K562 (cell line): ENCODE measurements around the gene ARHGAP25. TPM values are rescaled to one million over a fixed set of nuclear protein-coding genes. Genes with fewer than 3 reads are reported as not detected.

Experiments used
- ATAC-seq: fragments of 200-7000 bp; cut with Tn5 transposase; 3 replicates; pipeline ENCODE4 v1.9.1; 2020; ENCODE audit warnings: moderate library complexity
- BruUV-seq: library from RNA; stranded (reverse); fragments of 400-500 nt; replicated peaks from 2 replicates; lab custom pipeline; 2021; lab: Mats Ljungman, UMichigan
- CTCF ChIA-PET: fragments of 300-600 bp; formaldehyde crosslinking; extraction: SDS; loops from one replicate; lab custom pipeline; 2021; ENCODE audit warnings: low intra/inter-chr PET ratio; lab: Yijun Ruan, JAX
- POLR2A ChIA-PET: fragments of 300-600, 350-650 bp; sonication (Branson Sonifier 250); formaldehyde crosslinking; extraction: SDS; loops from one replicate; lab custom pipeline; 2021; ENCODE audit warnings: antibody characterized with exemption, inconsistent platforms; lab: Yijun Ruan, JAX
- DNase-seq, 4 experiments: peaks; one replicate each; pipeline versions ENCODE4 v3.0.0 to v3.0.0-alpha.2; 2011 to 2018; ENCODE audit warnings: low spot score in 3 of 4, mixed read lengths in 3 of 4; ENCODE audit errors: extremely low read depth in 1 of 4
- FAIRE-seq: peaks from 2 replicates; lab custom pipeline; 2011; peaks lifted over from hg19 to GRCh38; lab: Jason Lieb, UNC
- H2AFZ ChIP-seq: 2 replicates; pipeline ENCODE4 v1.6.0; 2011; ENCODE audit warnings: low read depth, low read length, control low read depth, inconsistent platforms
- H3K27ac ChIP-seq: fragments of 200-600 bp; 3 replicates; pipeline ENCODE4 v1.8.0; 2011; ENCODE audit warnings: low read depth, mild to moderate bottlenecking, control low read depth, inconsistent platforms, low read length, moderate library complexity, mixed read lengths; ENCODE audit errors: extremely low read depth
- H3K27me3 ChIP-seq, 2 experiments: fragments of 300-600 bp in 1 of 2; 2 replicates in 1 of 2; 3 replicates in 1 of 2; pipeline versions ENCODE4 v1.6.0 to v1.8.0; 2011; ENCODE audit warnings: inconsistent platforms in 2 of 2, low read length in 2 of 2, mild to moderate bottlenecking in 1 of 2, mixed read lengths in 1 of 2, moderate library complexity in 1 of 2; ENCODE audit not compliant: control insufficient read depth in 2 of 2, insufficient read depth in 2 of 2
- H3K36me3 ChIP-seq: fragments of 300-600 bp; 3 replicates; pipeline ENCODE4 v1.8.0; 2011; ENCODE audit warnings: mild to moderate bottlenecking, low read length, inconsistent platforms; ENCODE audit not compliant: control insufficient read depth, insufficient read depth
- H3K4me1 ChIP-seq, 2 experiments: fragments of 200-600 bp in 1 of 2; replicated peaks in 1 of 2; 2 replicates in 1 of 2; 3 replicates in 1 of 2; pipeline versions ENCODE4 v1.5.1 to v1.8.0; 2011; ENCODE audit warnings: inconsistent platforms in 2 of 2, low read length in 2 of 2, mild to moderate bottlenecking in 1 of 2, mixed read lengths in 1 of 2, moderate library complexity in 1 of 2; ENCODE audit not compliant: control insufficient read depth in 2 of 2, insufficient read depth in 2 of 2
- H3K4me2 ChIP-seq: 2 replicates; pipeline ENCODE4 v1.6.1; 2011; ENCODE audit warnings: low read length, control low read depth, inconsistent platforms, mixed read lengths; ENCODE audit not compliant: insufficient read depth
- H3K4me3 ChIP-seq: fragments of 200-600 bp; sonication (generic), shearing (Covaris generic); 2 replicates; pipeline ENCODE4 v1.5.1; 2016; ENCODE audit warnings: control low read depth, inconsistent platforms
- H3K79me2 ChIP-seq: fragments of 200-600 bp; 3 replicates; pipeline ENCODE4 v1.8.0; 2011; ENCODE audit warnings: low read length, inconsistent platforms; ENCODE audit not compliant: control insufficient read depth, insufficient read depth
- H3K9ac ChIP-seq, 2 experiments: 2 replicates each; pipeline versions ENCODE4 v1.6.0 to v1.6.1; 2011; ENCODE audit warnings: low read depth in 2 of 2, low read length in 2 of 2, control low read depth in 1 of 2, inconsistent platforms in 1 of 2, mild to moderate bottlenecking in 1 of 2, mixed read lengths in 1 of 2; ENCODE audit not compliant: insufficient read depth in 1 of 2
- H3K9me1 ChIP-seq: one replicate; pipeline ENCODE4 v1.6.0; 2011; ENCODE audit warnings: inconsistent platforms, mild to moderate bottlenecking, low read length, moderate library complexity; ENCODE audit not compliant: control insufficient read depth, insufficient read depth
- H3K9me3 ChIP-seq: replicated peaks from 2 replicates; pipeline ENCODE4 v1.5.1; 2011; ENCODE audit warnings: low read depth, low read length, inconsistent platforms; ENCODE audit not compliant: control insufficient read depth, insufficient read depth
- H4K20me1 ChIP-seq: replicated peaks from 2 replicates; pipeline ENCODE4 v1.6.1; 2011; ENCODE audit warnings: low read length, inconsistent platforms, mixed read lengths; ENCODE audit not compliant: control insufficient read depth, insufficient read depth
- ARNT ChIP-seq, 2 experiments: fragments of 450-650 bp; IDR thresholded peaks; 2 replicates each; pipeline ENCODE4 v1.6.1; 2016; ENCODE audit warnings: mild to moderate bottlenecking in 1 of 2
- CEBPG ChIP-seq, 3 experiments: fragments of 200-800 bp in 1 of 3; sonication (Bioruptor generic) in 1 of 3; sonication (generic) in 1 of 3; formaldehyde crosslinking in 1 of 3; IDR thresholded peaks in 2 of 3; conservative IDR thresholded peaks in 1 of 3; 2 replicates each; pipeline versions ENCODE4 v1.6.1 to v1.8.0; 2016 to 2022; ENCODE audit warnings: missing compliant biosample characterization in 2 of 3, missing genetic modification characterization in 2 of 3, mild to moderate bottlenecking in 1 of 3, missing genetic modification reagents in 1 of 3
- CHD2 ChIP-seq: IDR thresholded peaks from 2 replicates; pipeline ENCODE4 v1.6.1; 2011; ENCODE audit warnings: low read depth, low read length
- DMBX1 ChIP-seq: fragments of 250-450 bp; sonication (Bioruptor Pico); IDR thresholded peaks from 2 replicates; pipeline ENCODE4 v1.8.0; 2022; ENCODE audit warnings: inconsistent platforms, mild to moderate bottlenecking, moderate library complexity, borderline replicate concordance
- ELF2 ChIP-seq: fragments of 250-450 bp; sonication (Bioruptor Pico); IDR thresholded peaks from 2 replicates; pipeline ENCODE4 v1.5.0; 2021; ENCODE audit warnings: mild to moderate bottlenecking
- FOXJ2 ChIP-seq: fragments of 200-800 bp; sonication (Bioruptor generic); IDR thresholded peaks from 2 replicates; pipeline ENCODE4 v1.6.1; 2016; ENCODE audit warnings: missing genetic modification characterization, missing compliant biosample characterization
- GABPB1 ChIP-seq: sonication (generic); formaldehyde crosslinking; IDR thresholded peaks from 2 replicates; pipeline ENCODE4 v1.8.0; 2022; ENCODE audit warnings: mild to moderate bottlenecking, missing genetic modification reagents
- IRF1 ChIP-seq: sonication (generic); formaldehyde crosslinking; IDR thresholded peaks from 2 replicates; pipeline ENCODE4 v1.8.0; 2022; ENCODE audit warnings: missing genetic modification reagents, mild to moderate bottlenecking, borderline replicate concordance
- MEIS2 ChIP-seq: fragments of 450-650 bp; IDR thresholded peaks from 2 replicates; pipeline ENCODE4 v1.6.1; 2014; ENCODE audit warnings: mild to moderate bottlenecking; ENCODE audit not compliant: partially characterized antibody
- MYNN ChIP-seq, 2 experiments: sonication (generic); formaldehyde crosslinking in 1 of 2; IDR thresholded peaks; 2 replicates each; pipeline versions ENCODE4 v1.5.0 to v1.6.1; 2016 to 2020; ENCODE audit warnings: antibody characterized with exemption in 1 of 2, missing genetic modification reagents in 1 of 2
- NR2C2 ChIP-seq, 2 experiments: fragments of 200-800 bp in 1 of 2; sonication (Bioruptor generic) in 1 of 2; sonication (generic) in 1 of 2; formaldehyde crosslinking in 1 of 2; IDR thresholded peaks; 2 replicates each; pipeline versions ENCODE4 v1.6.1 to v1.8.0; 2016 to 2022; ENCODE audit warnings: mild to moderate bottlenecking in 1 of 2, missing compliant biosample characterization in 1 of 2, missing genetic modification characterization in 1 of 2, missing genetic modification reagents in 1 of 2
- POLR3G ChIP-seq: IDR thresholded peaks from 2 replicates; pipeline ENCODE4 v1.6.1; 2011; ENCODE audit not compliant: insufficient read length, insufficient replicate concordance; ENCODE audit errors: extremely low read depth
- POU5F1 ChIP-seq: fragments of 150-350 bp; IDR thresholded peaks from 2 replicates; pipeline ENCODE4 v1.6.1; 2014; ENCODE audit warnings: borderline replicate concordance, low read length, low read depth, mild to moderate bottlenecking; ENCODE audit not compliant: partially characterized antibody
- SMARCA4 ChIP-seq: fragments of 450-650 bp; IDR thresholded peaks from 2 replicates; pipeline ENCODE4 v1.6.1; 2016
- SMARCB1 ChIP-seq: IDR thresholded peaks from 2 replicates; pipeline ENCODE4 v1.6.1; 2011; ENCODE audit warnings: improper control_type of control experiment, low read depth; ENCODE audit not compliant: insufficient read length
- SMARCC2 ChIP-seq: fragments of 450-650 bp; IDR thresholded peaks from 2 replicates; pipeline ENCODE4 v1.6.1; 2017; ENCODE audit warnings: antibody characterized with exemption, moderate library complexity, mild to moderate bottlenecking, low read depth
- STAT5B ChIP-seq: fragments of 250-450 bp; sonication (Bioruptor Pico); IDR thresholded peaks from 2 replicates; pipeline ENCODE4 v1.8.0; 2021; ENCODE audit warnings: mild to moderate bottlenecking, inconsistent platforms
- TRIM24 ChIP-seq, 2 experiments: fragments of 450-650 bp; IDR thresholded peaks; 2 replicates each; pipeline ENCODE4 v1.6.1; 2016
- ZEB2 ChIP-seq: fragments of 450-650 bp; IDR thresholded peaks from 2 replicates; pipeline ENCODE4 v1.6.1; 2016
- ZNF146 ChIP-seq: IDR thresholded peaks from one replicate; pipeline ENCODE4 v1.6.1; 2018; ENCODE audit warnings: missing compliant biosample characterization; ENCODE audit not compliant: unreplicated experiment
- ZNF445 ChIP-seq: fragments of 250-450 bp; sonication (Bioruptor Pico); IDR thresholded peaks from 2 replicates; pipeline ENCODE4 v1.4.0; 2020; ENCODE audit warnings: low read depth, mild to moderate bottlenecking, moderate library complexity
- ZNF76 ChIP-seq: fragments of 250-450 bp; sonication (Bioruptor Pico); IDR thresholded peaks from 2 replicates; pipeline ENCODE4 v1.4.0; 2020; ENCODE audit warnings: mild to moderate bottlenecking, moderate library complexity, borderline replicate concordance
- WGBS: fragments of 100-300 bp; shearing (Covaris generic); methylation state at CpG from one replicate; pipeline ENCODE4 v1.1.6; 2016; ENCODE audit warnings: low coverage, mixed read lengths; ENCODE audit not compliant: insufficient coverage; ENCODE audit errors: missing lambda C conversion rate; 5-methylcytosine and 5-hydroxymethylcytosine counted together
- in situ Hi-C: fragments of 300-500 bp; cut with MboI; formaldehyde crosslinking; loops from 4 replicates; pipeline ENCODE4 v1.15.0; 2018; ENCODE audit warnings: inconsistent platforms, mixed read lengths
- intact Hi-C: fragments of 100-400 bp; cut with micrococcal nuclease; formaldehyde crosslinking; loops from 2 replicates; pipeline ENCODE4 v1.14.2; 2022
- polyA plus RNA-seq, 8 experiments: library from polyadenylated mRNA; depleted of rRNA in 4 of 8; stranded (reverse) in 5 of 8; unstranded in 3 of 8; fragments of >200 nt; fragmentation: Nextera tagmentation in 2 of 8; fragmentation: Illumina TruSeq in 1 of 8; extraction: Ambion mirVana in 2 of 8; extraction: Trizol in 1 of 8; gene quantifications; 2 replicates each; pipeline versions ENCODE4 v1.2.1 to v1.2.3, GENCODE V29; 2011 to 2014; ENCODE audit warnings: inconsistent platforms in 1 of 8, missing spikeins in 1 of 8
- total RNA-seq, 7 experiments: library from RNA; depleted of rRNA in 6 of 7; stranded (reverse); fragments of >200 nt in 6 of 7; fragmentation: Illumina TruSeq in 2 of 7; extraction: Trizol in 2 of 7; gene quantifications; 2 replicates each; pipeline versions ENCODE4 v1.2.1 to v1.2.3, GENCODE V29; 2011 to 2021; ENCODE audit warnings: low replicate concordance in 1 of 7

The ARHGAP25 gene
- total and polyA plus RNA-seq, 9 of the 15 experiments (the other 6 are each of a cell fraction or from before 2014, with no cell fraction given) = 4.9 to 14.8 (median 10.7) TPM

GRCh38 chr2:68849579-68850030 lies 115.0 kb downstream of the ARHGAP25 start:
- FAIRE-seq (peak; percentile 95), ATAC-seq (peak; percentile 93), DNase-seq (peak; percentile 45 to 91 (median 65))
- H3K36me3 ChIP-seq = no peaks in the 10 kb centered on the region
- ChIA-PET POLR2A (interaction anchor here (0.6 to 2.8 kb wide), 6 partner anchors 9 to 170 kb away, joined by 3 to 20 read pairs (median 4); no protein-coding TSS in a partner anchor), CTCF (no interaction called here)
- no peaks in the 10 kb centered on the region for H3K27me3 ChIP-seq
- no peaks in the 10 kb centered on the region for H3K79me2 ChIP-seq
- peaks cover 0 to 44% of the 10 kb centered on the region in 2 experiments; a peak in 3 of 5 replicates for H3K4me1 ChIP-seq
- no peaks in the 10 kb centered on the region for H4K20me1 ChIP-seq
- no peaks in the 10 kb centered on the region for H3K9me3 ChIP-seq
- in situ Hi-C loops (loop anchor here (5.0 kb wide), 1 partner anchor 53 kb away; no protein-coding TSS in a partner anchor), intact Hi-C loops (no loop called here)
- 9% methylated on average over 4 of the region's 4 CpGs for WGBS
- peak overlapping the region; percentile 88 for H2AFZ ChIP-seq
- no TSS peak for BruUV-seq
- peak overlapping the region; percentile 91 for H3K27ac ChIP-seq
- no peaks in the 10 kb centered on the region for H3K9me1 ChIP-seq
- H3K4me2 ChIP-seq = peak overlapping the region; percentile 14; the same call in 1 of the 2 replicates
- H3K9ac ChIP-seq = peak overlapping the region in 1 of 2 experiments; percentile 53; a peak in 2 of 4 replicates
- no peak overlapping the region for H3K4me3 ChIP-seq
- TF ChIP-seq NR2C2 (CRISPR knock-in tag; IDR thresholded peaks at IDR 0.05) (no peak), NR2C2 (tag; IDR thresholded peaks at IDR 0.05) (peak; percentile 73; the same call in 1 of the 2 replicates), TRIM24 (IDR thresholded peaks at IDR 0.05) (peak; percentile 66 to 80), FOXJ2 (tag) (peak; percentile 90), CHD2 (no peak), ELF2 (CRISPR knock-in tag) (no peak), MEIS2 (peak; percentile 69), IRF1 (CRISPR knock-in tag) (no peak), STAT5B (CRISPR knock-in tag) (no peak), MYNN (IDR thresholded peaks at IDR 0.05) (0 out of 2 replicates have a peak, but pooled peaks have one; percentile 14), MYNN (CRISPR knock-in tag; IDR thresholded peaks at IDR 0.05) (no peak), DMBX1 (CRISPR knock-in tag) (no peak), CEBPG (CRISPR knock-in tag; IDR thresholded peaks at IDR 0.05) (no peak), CEBPG (tag; conservative IDR thresholded peaks at IDR 0.05 in 1 of 2, IDR thresholded peaks at IDR 0.05 in 1 of 2) (no peak; a peak in 1 of 4 replicates), ZNF76 (CRISPR knock-in tag) (no peak), ARNT (IDR thresholded peaks at IDR 0.05) (0 out of 4 replicates have a peak, but pooled peaks of 1 of the 2 experiments have one; percentile 41), ZNF146 (CRISPR knock-in tag) (no peak), POU5F1 (no peak), SMARCC2 (peak; percentile 93), POLR3G (no peak), SMARCA4 (peak; percentile 95), ZEB2 (peak; percentile 24; the same call in 1 of the 2 replicates), GABPB1 (peak; percentile 62; the same call in 1 of the 2 replicates), SMARCB1 (no peak), ZNF445 (no peak)
